Mononuclear cell (primary cell): ENCODE measurements around the gene POGZ. TPM values are rescaled to one million over a fixed set of nuclear protein-coding genes. Genes with fewer than 3 reads are reported as not detected.

Source experiments
- total RNA-seq: library from RNA; depleted of rRNA; stranded (reverse); fragments of >200 nt; gene quantifications from one replicate; pipeline ENCODE4 v1.2.3, GENCODE V29; 2012

Gene POGZ
- total RNA-seq, 1 donor, result 48.0 TPM

Other genes with a start within 250 kb of the POGZ start
- 74.3 TPM for gene PSMD4, start 204.8 kb downstream of the POGZ start, total RNA-seq
- gene ZNF687, start 177.2 kb downstream of the POGZ start, total RNA-seq, result 45.5 TPM
- 38.0 TPM for gene PI4KB, start 132.1 kb downstream of the POGZ start, total RNA-seq
- 45.7 TPM for gene RFX5, start 112.2 kb downstream of the POGZ start, total RNA-seq
- not detected for gene SELENBP1, start 86.8 kb downstream of the POGZ start, total RNA-seq
- 148 TPM for gene PSMB4, start 59.9 kb downstream of the POGZ start, total RNA-seq
- gene CGN, start 51.9 kb upstream of the POGZ start, total RNA-seq, result 1.7 TPM
- 4.0 TPM for gene TUFT1, start 80.8 kb upstream of the POGZ start, total RNA-seq
- 26.7 TPM for gene SNX27, start 152.6 kb upstream of the POGZ start, total RNA-seq